Measurements from ENCODE around the gene KCTD3.

- TF ChIP-seq, protein P1, sequence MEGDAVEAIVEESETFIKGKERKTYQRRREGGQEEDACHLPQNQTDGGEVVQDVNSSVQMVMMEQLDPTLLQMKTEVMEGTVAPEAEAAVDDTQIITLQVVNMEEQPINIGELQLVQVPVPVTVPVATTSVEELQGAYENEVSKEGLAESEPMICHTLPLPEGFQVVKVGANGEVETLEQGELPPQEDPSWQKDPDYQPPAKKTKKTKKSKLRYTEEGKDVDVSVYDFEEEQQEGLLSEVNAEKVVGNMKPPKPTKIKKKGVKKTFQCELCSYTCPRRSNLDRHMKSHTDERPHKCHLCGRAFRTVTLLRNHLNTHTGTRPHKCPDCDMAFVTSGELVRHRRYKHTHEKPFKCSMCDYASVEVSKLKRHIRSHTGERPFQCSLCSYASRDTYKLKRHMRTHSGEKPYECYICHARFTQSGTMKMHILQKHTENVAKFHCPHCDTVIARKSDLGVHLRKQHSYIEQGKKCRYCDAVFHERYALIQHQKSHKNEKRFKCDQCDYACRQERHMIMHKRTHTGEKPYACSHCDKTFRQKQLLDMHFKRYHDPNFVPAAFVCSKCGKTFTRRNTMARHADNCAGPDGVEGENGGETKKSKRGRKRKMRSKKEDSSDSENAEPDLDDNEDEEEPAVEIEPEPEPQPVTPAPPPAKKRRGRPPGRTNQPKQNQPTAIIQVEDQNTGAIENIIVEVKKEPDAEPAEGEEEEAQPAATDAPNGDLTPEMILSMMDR (IDR thresholded peaks at IDR 0.05; ENCODE audit: low read length) = no peak
- TF ChIP-seq EZH2phosphoT487 (IDR thresholded peaks at IDR 0.05; ENCODE audit: low read length) = no peak
Measured at GRCh38 chr1:215566556-215567490, at the start of gene KCTD3.

All from MM.1S (cell line).